Measurements from ENCODE around the gene LRP1B.

GRCh38 chr2:141967503-141967902 is 163.3 kb downstream of the LRP1B start:
- TF ChIP-seq POLR2AphosphoS5 (IDR thresholded peaks at IDR 0.05; ENCODE audit: low read depth, low read length) (no peak), TAF1 (IDR thresholded peaks at IDR 0.05; ENCODE audit: borderline replicate concordance, low read depth, low read length) (no peak), POLR2A (IDR thresholded peaks at IDR 0.05; ENCODE audit: low read depth, low read length) (no peak)
